AG09309 (cell line): ENCODE measurements around the gene CNTNAP2.

Experiments
- DNase-seq: peaks from one replicate; pipeline ENCODE4 v3.0.0-alpha.2; 2010; ENCODE audit warnings: low read depth
- H3K4me3 ChIP-seq: 2 replicates; pipeline ENCODE4 v1.5.1; 2011; ENCODE audit warnings: mild to moderate bottlenecking, low read depth, low read length, moderate library complexity; ENCODE audit not compliant: control insufficient read depth
- CTCF ChIP-seq: IDR thresholded peaks from 2 replicates; pipeline ENCODE4 v1.5.1; 2011; ENCODE audit warnings: mild to moderate bottlenecking, low read depth, low read length, inconsistent platforms; ENCODE audit not compliant: insufficient read depth, control insufficient read depth; ENCODE audit errors: missing control alignments

The CNTNAP2 gene

GRCh38 chr7:146366938-146367337 lies 250.3 kb downstream of the CNTNAP2 start:
- no peak for DNase-seq
- no peak overlapping the region for H3K4me3 ChIP-seq
- TF ChIP-seq CTCF, result no peak

DNA sequence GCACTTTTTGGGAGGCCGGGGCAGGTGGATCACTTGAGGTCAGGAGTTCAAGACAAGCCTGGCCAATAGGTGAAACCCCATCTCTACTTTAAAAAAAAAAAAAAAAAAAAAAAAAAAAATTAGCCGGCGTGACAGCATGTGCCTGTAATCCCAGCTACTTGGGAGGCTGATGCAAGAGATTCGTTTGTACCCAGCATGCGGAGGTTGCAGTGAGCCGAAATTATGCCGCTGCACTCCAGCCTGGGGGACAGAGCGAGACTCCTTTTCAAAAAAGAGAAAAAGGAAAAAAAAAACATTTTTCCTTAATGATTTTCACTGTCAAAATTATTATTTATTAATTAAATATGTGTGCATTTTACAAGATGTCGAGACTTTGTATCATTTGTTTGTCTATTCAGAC lies 253.6 kb downstream of the CNTNAP2 start:
- TF ChIP-seq CTCF, result no peak
- DNase-seq, result no peak
- H3K4me3 ChIP-seq, result no peak overlapping the region

DNA sequence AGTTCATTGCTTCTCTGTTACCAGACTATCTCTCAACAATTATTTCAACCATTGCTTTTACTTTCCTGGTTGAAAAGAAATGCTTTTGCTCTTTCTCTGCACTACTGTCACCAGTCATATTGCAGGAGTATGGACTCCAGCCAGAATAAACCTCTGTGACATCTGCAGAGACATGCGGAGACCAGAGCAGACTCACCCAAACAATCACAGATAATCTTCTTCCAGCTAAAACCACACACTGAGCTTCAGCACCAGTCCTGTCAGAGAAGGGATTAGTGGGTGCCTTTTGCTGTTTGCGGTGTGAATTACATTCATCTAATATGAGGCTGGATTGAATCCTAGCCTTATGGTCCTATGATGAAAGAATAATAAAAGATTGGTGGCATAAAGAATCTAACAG lies 258.6 kb downstream of the CNTNAP2 start:
- DNase-seq, result no peak
- TF ChIP-seq CTCF, result no peak
- no peak overlapping the region for H3K4me3 ChIP-seq

DNA sequence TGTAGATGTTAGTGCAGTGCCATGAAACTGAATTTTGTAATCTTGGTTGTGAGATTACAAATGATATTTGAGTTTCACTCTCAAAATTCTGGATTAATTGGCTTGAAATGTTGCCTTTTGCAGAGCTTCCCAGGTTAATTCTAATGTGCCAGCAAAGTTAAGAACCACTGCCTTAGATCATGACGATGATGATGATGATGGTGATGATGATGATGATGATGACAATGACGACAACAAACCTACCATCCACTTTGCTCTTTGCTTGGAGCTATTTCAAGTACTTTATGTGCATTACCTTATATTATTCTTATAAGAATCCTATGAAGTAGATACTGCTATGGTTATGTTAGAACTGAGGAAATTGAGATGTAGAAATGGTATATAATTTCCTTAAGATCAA lies 261.6 kb downstream of the CNTNAP2 start:
- no peak overlapping the region for H3K4me3 ChIP-seq
- no peak for DNase-seq
- TF ChIP-seq CTCF, result no peak

DNA sequence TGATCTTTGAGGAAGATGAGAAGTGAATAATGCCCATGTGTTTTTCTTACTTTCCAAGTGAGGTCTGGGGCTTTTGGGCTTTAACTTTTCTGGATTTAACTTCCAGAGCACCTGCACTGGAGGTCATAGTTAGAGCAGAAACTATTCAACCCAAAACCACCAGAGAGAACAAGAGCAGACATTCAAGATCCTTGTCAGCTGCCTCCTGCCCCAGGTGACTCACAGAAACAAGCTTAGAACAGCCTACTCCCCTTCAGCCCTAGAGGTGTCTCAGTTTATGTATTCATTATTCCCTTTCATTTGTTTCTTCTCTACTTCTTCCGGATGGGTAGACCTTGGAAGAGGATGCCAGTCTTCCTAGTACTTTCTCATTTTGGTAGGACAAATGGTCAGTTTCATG lies 270.5 kb downstream of the CNTNAP2 start:
- no peak for TF ChIP-seq CTCF
- DNase-seq, result no peak
- H3K4me3 ChIP-seq, result no peak overlapping the region

DNA sequence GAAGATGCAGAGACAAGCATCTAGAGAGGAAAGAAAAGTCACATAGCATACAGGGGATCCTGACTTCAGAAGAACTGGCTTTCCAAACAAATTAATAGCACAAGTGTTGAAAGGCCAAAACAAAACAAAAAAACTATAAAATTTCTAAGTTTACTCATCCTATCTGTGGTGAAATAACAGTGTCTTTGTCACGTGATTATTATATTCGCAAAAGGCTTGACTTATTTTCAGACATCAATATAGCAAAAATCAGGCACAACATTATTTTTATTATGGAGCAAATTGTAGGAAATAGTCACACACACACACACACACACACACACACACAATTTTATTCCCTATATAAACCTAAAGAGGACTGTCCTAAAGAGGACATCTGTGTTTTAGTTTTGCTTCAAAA lies 272.3 kb downstream of the CNTNAP2 start:
- TF ChIP-seq CTCF, result no peak
- DNase-seq, result no peak
- no peak overlapping the region for H3K4me3 ChIP-seq

DNA sequence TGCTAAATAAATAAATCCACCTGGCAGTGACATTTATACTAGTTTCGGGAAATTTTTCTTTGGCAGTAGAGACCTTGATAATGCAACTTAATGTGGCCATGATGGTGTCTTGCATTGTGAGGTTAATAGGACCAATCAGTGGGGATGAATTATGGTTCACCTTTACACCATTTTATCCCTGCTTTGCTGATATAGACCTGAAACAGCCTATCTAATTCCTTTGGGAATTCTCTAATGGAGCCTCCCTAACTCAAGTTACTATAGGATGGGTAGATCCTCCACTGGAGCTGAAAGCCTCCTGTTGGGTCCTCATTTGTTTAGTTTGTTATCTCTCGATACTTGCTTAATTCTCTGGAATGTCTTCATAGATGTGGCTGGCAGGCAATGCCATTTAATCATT lies 276.7 kb downstream of the CNTNAP2 start:
- DNase-seq, result no peak
- H3K4me3 ChIP-seq, result no peak overlapping the region
- TF ChIP-seq CTCF, result no peak
